ENCODE data around the gene CCL4L2.
"Not testable (repeated sequence)": the region's sequence is repeated elsewhere in the genome, so short reads cannot be mapped to it uniquely, and the experiment has no call there.

The CCL4L2 gene

GRCh38 chr17:36185416-36185815 lies 25.4 kb upstream of the CCL4L2 start:
- no peak for TF ChIP-seq CTCF (IDR thresholded peaks at IDR 0.05; ENCODE audit: low read depth, low read length)
- no peak for DNase-seq (ENCODE audit: low read depth, low spot score)
- no peak overlapping the region for H3K4me3 ChIP-seq (ENCODE audit: low read depth, low read length)
- in situ Hi-C loops (cut with HindIII; ENCODE audit: low sequenced_read_pairs), result no loop called here

GRCh38 chr17:36186810-36187763 lies 23.8 kb upstream of the CCL4L2 start:
- in situ Hi-C loops (cut with HindIII; ENCODE audit: low sequenced_read_pairs); H3K4me3 ChIP-seq (ENCODE audit: low read depth, low read length): not testable (repeated sequence)

GRCh38 chr17:36187943-36188665 lies 22.8 kb upstream of the CCL4L2 start:
- in situ Hi-C loops (cut with HindIII; ENCODE audit: low sequenced_read_pairs); DNase-seq (ENCODE audit: low read depth, low spot score); H3K4me3 ChIP-seq (ENCODE audit: low read depth, low read length): not testable (repeated sequence)

More at GRCh38 chr17:36186810-36187763, 23.8 kb upstream of the CCL4L2 start:
- DNase-seq (ENCODE audit: low read depth, low spot score), result not testable (repeated sequence)

GRCh38 chr17:36188891-36189306 lies 22.0 kb upstream of the CCL4L2 start:
- in situ Hi-C loops (cut with HindIII; ENCODE audit: low sequenced_read_pairs), result no loop called here
- TF ChIP-seq CTCF (IDR thresholded peaks at IDR 0.05; ENCODE audit: low read depth, low read length), result no peak
- H3K4me3 ChIP-seq (ENCODE audit: low read depth, low read length), result no peak overlapping the region
- no peak for DNase-seq (ENCODE audit: low read depth, low spot score)

GRCh38 chr17:36189993-36190392 lies 20.9 kb upstream of the CCL4L2 start:
- in situ Hi-C loops (cut with HindIII; ENCODE audit: low sequenced_read_pairs); DNase-seq (ENCODE audit: low read depth, low spot score); H3K4me3 ChIP-seq (ENCODE audit: low read depth, low read length): not testable (repeated sequence)

GRCh38 chr17:36190549-36191330 lies 20.1 kb upstream of the CCL4L2 start:
- DNase-seq (ENCODE audit: low read depth, low spot score); H3K4me3 ChIP-seq (ENCODE audit: low read depth, low read length); in situ Hi-C loops (cut with HindIII; ENCODE audit: low sequenced_read_pairs): not testable (repeated sequence)

- DNase-seq (ENCODE audit: low read depth, low spot score), result no peak
- in situ Hi-C loops (cut with HindIII; ENCODE audit: low sequenced_read_pairs), result no loop called here
- no peak overlapping the region for H3K4me3 ChIP-seq (ENCODE audit: low read depth, low read length)
- TF ChIP-seq CTCF (IDR thresholded peaks at IDR 0.05; ENCODE audit: low read depth, low read length), result no peak
Observed at GRCh38 chr17:36193216-36193775, 17.6 kb upstream of the CCL4L2 start.

GRCh38 chr17:36194147-36194831 lies 16.6 kb upstream of the CCL4L2 start:
- in situ Hi-C loops (cut with HindIII; ENCODE audit: low sequenced_read_pairs); H3K4me3 ChIP-seq (ENCODE audit: low read depth, low read length); DNase-seq (ENCODE audit: low read depth, low spot score): not testable (repeated sequence)

- H3K4me3 ChIP-seq (ENCODE audit: low read depth, low read length); DNase-seq (ENCODE audit: low read depth, low spot score); in situ Hi-C loops (cut with HindIII; ENCODE audit: low sequenced_read_pairs): not testable (repeated sequence)
Observed at GRCh38 chr17:36194832-36195433, 15.9 kb upstream of the CCL4L2 start.
